Ovary (tissue), 3 donors: ENCODE data around the gene ADGRA3.

Experiments used
- POLR2A ChIP-seq: fragments of 450-650 bp; IDR thresholded peaks from one replicate; pipeline ENCODE4 v1.6.1; 2017; ENCODE audit warnings: antibody characterized with exemption, mild to moderate bottlenecking, moderate library complexity
- TF ChIP-seq, protein P1 (sequence below), 3 donors: fragments of 450-650 bp in 2 of 3; fragments of 200-600 bp in 1 of 3; IDR thresholded peaks; one replicate each; pipeline versions ENCODE4 v1.5.1 to v1.8.0; 2016 to 2022; ENCODE audit warnings: antibody characterized with exemption in 3 of 3, mild to moderate bottlenecking in 1 of 3
- donor health status: DM: no; HTN: no; CAD: no.

DNA sequence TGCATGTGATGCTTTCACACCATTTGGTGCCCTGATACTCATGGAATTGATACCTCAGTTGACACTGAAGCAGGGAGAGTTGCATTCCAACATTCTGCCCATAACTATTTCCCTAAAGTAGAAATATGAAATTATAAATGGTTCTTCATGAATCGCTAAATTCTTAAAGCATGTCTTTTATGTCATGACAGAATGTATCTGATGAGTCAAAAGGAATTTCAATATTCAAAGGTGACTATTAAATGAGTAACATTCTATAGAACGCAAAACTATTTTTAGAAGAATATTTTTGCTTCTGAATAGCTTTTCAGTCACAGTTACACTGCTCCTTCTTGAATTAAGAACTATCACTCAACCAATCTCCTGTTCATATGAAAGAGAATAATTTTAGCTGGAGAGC, 152.8 kb downstream of the ADGRA3 start:
- no peak for TF ChIP-seq POLR2A
- TF ChIP-seq, protein P1, sequence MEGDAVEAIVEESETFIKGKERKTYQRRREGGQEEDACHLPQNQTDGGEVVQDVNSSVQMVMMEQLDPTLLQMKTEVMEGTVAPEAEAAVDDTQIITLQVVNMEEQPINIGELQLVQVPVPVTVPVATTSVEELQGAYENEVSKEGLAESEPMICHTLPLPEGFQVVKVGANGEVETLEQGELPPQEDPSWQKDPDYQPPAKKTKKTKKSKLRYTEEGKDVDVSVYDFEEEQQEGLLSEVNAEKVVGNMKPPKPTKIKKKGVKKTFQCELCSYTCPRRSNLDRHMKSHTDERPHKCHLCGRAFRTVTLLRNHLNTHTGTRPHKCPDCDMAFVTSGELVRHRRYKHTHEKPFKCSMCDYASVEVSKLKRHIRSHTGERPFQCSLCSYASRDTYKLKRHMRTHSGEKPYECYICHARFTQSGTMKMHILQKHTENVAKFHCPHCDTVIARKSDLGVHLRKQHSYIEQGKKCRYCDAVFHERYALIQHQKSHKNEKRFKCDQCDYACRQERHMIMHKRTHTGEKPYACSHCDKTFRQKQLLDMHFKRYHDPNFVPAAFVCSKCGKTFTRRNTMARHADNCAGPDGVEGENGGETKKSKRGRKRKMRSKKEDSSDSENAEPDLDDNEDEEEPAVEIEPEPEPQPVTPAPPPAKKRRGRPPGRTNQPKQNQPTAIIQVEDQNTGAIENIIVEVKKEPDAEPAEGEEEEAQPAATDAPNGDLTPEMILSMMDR (IDR thresholded peaks at IDR 0.05), result no peak
